Amniotic epithelial cell (primary cell): ENCODE data around the gene POU5F1.
"Not testable (repeated sequence)": the region's sequence is repeated elsewhere in the genome, so short reads cannot be mapped to it uniquely, and the experiment has no call there.

ENCODE experiments used
- DNase-seq: peaks from one replicate; pipeline ENCODE4 v3.0.0-alpha.2; 2010; ENCODE audit warnings: low read depth

The POU5F1 gene

GRCh38 chr6:31165986-31166385, 4.5 kb downstream of the POU5F1 start:
- no peak for DNase-seq

- DNase-seq = not testable (repeated sequence)
These were observed 5.2 kb downstream of the POU5F1 start for GRCh38 chr6:31165064-31165832.

- not testable (repeated sequence) for DNase-seq
These were observed 5.9 kb downstream of the POU5F1 start for GRCh38 chr6:31164475-31165063.

DNA sequence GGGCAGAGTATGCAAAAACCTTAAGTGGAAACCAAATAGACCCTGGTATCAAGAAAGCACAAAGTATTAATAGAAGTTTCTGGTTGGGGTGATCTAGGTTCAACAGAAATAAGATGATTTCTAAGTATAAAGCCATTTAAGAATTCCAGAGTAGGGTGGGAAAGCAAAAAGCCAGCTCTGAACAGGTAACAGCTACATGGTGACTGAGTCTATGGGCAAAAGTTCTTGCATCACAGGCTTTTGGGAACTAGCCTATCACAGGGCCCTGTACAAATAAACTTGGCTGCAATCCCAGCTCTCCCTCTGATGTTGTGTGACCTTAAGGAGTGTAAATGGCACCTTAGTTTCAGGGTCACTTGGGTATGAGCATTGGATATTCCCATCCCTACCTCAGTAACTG, 6.6 kb downstream of the POU5F1 start:
- DNase-seq = peak; percentile 34

DNA sequence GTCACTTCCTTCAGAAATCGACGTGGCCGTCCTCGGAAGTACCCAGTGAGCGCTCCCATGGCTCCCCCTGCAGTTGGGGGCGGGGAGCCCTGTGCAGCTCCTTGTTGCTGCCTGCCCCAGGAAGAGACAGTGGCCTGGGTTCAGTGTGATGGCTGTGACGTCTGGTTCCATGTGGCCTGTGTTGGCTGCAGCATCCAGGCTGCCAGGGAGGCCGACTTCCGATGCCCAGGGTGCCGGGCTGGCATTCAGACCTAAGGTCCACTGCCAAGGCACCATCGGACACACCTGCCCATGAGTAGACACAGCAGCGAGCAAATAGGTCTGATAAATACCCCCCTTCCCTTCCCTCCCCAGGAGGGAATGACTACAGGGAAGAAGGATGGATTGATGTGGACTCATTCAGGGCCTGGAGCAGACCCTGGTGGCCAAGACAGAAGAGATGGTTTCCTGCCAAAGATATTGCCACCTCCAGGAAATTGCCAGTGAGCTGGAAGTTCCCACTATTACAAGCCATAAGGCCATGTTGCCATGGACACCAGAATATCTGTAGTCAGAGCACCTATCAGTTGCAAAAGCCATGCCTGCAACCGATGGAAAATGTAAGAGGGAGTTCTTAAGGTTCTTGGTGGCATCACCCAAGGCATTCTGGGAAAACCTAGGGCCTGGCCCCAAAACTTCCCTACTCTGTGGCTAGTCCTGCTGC, 7.9 kb downstream of the POU5F1 start:
- no peak for DNase-seq

DNA sequence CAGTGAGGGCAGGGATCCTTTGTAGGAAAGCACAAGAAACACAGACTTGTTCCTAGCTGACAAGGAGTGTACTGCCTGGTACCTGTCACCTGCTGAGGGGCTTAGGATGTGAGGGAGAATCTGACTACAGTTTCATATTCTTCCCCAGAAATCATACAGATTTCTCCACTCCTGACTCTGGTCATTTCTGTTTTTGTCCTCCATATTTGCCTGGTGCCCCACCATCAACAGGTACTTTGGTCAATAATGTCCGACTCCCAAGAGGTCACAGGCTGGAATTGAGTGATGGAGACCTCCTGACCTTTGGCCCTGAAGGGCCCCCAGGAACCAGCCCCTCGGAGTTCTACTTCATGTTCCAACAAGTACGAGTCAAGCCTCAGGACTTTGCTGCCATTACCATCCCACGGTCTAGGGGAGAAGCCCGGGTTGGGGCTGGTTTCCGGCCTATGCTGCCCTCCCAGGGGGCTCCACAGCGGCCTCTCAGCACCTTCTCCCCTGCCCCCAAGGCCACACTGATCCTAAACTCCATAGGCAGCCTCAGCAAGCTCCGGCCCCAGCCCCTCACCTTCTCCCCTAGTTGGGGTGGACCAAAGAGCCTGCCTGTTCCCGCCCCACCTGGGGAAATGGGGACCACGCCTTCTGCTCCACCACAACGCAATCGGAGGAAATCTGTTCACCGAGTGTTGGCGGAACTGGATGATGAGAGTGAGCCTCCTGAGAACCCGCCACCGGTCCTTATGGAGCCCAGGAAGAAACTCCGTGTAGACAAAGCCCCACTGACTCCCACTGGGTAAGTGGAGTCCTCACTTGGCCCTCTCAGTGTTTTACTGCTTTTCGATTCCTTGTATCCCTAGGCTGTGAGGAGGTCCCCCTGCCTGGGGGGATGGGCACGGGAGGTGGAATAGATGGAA, 9.0 kb downstream of the POU5F1 start:
- no peak for DNase-seq

GRCh38 chr6:31158863-31159855, 11.3 kb downstream of the POU5F1 start:
- no peak for DNase-seq

DNA sequence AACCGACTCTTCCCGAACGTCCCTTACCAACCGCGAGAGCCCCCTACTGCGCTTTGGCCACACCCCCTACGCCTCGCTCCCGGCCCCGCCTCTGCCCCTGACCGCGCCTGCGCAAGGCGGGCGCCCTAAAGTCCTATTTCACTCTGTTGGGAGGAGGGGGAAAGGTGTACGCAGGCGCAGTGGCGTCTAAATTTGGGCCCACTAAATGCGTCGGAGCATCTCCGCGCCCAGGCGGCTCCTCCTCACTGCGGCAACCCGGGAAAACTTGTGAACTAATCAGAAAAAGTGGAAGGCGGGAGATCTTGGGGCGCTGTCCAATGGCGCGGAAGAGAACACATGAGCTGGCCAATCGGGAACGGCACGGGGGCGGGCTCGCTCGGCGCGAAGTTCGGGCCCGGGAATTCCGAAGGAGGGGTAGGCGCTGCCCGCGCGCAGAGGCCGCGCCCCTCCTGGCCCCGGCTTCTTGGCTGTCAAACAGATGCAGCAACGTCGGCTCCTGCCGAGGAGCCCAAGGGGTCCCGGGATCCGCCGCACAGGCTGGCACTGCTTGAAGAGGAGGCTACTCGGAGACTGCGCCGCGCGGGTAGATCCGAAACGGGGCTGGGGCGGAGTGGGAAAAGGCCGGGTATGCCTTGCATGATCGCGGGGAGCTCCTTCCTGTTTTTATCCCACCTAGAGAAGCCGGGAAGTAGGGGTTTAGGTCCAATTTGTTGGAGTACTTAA, 12.2 kb downstream of the POU5F1 start, which contains the start of gene TCF19:
TSS of gene TCF19 (plus strand) at position 450 of the 723 bp plus-strand sequence. CDS start 881 bp downstream, outside the sequence.
- peak; percentile 98 for DNase-seq

DNA sequence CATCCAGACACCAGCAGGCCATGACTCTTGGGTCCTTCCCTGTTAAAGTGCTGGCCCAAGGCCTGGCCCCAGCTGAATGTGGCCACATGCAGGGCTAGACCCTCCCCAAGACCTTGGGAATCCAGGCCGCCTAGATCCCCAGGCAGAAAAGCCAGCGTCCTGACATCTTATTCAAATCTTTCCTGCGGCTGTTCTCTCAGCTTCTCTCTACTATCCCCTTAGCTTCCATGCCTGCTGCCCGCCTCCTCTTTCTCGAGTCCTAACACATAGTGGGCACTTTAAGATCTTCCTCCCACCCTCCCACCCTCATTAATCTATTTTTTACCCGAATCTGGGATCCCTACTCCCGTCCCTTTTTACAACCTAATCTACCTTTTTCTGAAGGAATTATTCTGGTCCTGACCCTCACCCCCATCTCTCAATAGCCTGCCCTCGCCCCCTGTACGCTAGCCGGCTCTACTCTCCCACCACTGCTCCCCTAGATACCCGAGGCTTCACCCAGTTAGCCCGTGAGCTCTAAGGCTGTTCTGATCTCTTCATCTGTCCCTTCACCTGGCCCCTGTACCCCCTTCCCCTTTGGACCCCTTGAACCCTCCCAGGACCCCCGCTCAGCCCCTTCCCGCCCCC, 12.9 kb downstream of the POU5F1 start, which contains the start of gene CCHCR1:
TSS of gene CCHCR1 (minus strand) at position 290 of the 627 bp plus-strand sequence. CDS start at position 88, 202 bp downstream.
- no peak for DNase-seq

- no peak for DNase-seq
These were observed 13.8 kb downstream of the POU5F1 start for GRCh38 chr6:31156641-31157040.

DNA sequence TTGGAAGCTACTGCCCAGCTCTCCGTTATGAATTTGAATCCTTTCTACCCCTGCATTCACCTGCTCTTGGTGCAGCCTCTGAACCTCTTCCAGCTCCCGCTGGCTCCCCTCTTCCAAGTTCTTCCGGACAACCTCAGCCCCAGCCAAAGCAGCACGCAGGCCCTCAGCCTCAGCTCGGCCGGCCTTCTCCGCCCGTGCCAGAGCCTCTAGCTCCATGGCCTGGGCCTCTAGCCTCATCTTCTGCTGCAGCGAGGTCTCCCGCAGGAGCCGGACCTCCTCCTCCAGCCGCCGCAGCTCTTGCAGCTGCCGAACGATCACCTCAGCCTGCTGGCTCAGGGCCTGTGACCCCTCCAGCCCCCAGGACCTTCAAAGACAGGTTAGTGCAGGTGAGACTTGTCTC, 16.0 kb downstream of the POU5F1 start:
- DNase-seq = no peak

DNA sequence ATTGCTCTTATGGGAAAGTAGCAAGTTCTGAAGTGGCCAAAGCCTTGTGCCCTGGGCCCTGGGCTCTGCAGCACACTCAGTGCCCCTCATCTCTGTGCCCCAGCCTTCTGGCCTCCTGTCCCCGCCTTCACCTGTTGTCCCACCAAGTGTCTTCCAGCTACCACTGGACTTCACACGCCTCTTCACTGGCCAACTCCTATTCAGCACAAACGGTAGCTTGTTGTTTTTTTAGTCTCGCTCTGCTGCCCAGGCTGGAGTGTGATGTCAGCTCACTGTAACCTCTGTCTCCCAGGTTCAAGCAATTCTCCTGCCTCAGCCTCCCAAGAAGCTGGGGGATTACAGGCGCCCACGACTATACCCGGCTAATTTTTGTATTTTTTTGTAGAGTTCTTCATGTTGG, 17.7 kb downstream of the POU5F1 start:
- no peak for DNase-seq

DNA sequence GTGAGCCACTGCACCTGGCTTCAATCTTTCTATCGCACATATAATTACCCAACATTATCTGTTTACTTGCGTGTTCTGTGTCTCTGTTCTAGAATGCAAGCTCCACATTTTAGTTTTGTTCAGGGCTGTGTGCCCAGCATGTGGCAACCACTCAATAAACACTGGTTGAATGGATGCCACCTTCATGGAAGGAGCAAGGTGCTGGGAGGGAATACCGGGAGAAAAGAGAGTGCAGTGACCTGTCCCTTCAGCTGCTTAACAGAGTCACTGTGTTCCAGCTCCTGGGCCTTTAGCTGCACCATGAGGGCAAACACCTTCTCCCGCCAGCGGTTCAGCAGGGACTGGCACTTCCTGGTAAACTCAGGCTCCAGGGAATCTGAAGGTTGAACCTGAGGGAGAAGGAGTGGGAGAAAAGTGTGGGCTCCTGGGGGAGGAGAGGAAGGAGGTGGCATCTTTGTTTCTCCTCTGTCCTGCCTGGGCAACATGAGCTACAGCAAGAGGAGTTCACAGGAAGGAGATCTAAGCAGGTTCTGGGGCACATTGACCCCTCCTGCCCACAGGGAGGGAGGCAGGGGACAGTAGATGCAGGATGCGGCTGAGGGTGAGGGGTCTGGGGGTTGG, 20.5 kb downstream of the POU5F1 start:
- DNase-seq = no peak

DNA sequence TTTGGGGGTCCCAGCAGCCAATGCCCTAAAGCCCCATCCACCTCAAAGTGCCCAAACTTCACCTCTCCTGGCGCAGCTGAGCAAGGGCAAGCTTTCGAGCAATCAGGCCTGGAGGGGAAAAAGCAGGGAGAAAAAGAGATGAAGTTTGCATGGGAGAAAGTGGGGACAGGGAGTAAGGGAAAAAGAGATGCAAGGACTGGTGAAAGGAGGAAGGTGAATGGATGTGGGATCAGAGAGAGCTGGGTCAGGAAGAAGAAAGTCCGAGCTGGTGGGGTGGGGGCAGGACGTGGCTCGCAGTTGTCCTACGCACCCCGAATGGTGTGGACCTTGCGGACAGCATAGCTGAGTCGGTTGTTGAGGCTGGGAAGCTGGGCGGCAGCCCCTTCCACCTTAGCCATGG, 25.1 kb downstream of the POU5F1 start:
- DNase-seq = no peak

DNA sequence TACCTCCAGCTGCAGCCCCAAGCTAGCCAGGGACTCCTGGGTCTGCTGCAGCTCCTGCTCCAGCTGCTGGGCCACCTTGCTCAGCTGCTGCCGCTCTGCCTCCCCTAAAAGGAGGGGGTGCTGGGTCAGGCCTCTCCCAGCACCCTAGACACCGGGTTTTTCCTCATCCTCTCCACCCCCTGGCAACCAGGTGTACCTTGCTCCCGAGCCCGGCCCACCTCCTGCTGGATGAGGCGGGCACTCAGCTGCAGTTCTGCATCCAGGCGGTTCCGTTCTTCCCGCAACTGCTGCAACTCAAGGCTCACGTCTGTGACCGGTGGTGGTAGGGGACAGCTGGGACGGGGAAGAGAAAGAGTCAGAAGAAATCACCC, 25.5 kb downstream of the POU5F1 start:
- DNase-seq = no peak

DNA sequence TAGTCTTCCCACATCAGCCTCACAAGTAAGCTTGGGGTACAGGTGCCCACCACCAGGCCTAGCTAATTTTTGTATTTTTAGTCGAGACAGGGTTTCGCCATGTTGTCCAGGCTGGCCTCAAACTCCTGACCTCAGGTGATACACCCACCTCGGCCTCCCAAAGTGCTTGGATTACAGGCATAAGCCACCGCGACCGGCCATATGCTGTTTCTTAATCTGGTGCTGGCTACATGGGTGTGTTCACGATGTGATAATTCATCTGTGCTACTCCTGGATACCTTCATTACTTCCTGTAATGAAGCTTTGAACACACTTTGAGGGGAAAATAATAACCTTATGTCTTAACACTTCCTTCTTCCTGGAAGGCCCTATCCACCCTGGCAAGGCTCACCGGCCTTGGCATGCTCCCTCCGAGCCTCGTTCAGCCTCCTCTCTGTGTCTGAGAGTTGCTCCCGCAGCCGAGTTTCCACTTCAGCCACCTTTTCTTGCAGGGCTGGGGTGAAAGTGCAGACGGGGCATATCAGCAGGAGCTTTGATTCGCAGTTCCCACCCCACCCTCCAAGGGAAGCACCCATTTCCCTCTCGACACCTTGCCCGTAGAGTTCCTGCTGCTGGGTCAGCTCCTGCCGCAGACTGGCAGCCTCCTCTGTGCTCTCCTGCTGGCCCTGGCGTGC, 26.0 kb downstream of the POU5F1 start:
- DNase-seq = no peak

GRCh38 chr6:31143148-31143547, 27.3 kb downstream of the POU5F1 start:
- peak; percentile 87 for DNase-seq

DNA sequence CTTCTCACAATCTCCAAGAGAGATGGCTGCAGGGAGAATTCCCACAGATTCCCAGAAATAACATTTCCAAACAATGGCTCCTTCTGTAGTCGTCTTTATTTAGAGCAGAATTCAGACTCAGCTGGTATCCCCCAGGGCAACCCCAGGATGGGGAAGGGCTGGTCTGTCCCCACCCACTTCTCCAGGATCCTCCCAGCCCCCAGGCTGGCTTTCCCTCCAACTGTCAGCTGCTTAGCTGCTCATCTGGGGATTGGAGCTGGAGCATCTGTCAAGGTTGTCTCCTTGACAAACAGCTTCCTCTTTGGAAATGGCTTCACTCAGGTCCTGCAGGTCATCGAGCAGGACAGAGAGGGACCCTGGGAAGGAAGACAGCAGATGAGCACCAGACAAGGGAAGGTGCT, 28.1 kb downstream of the POU5F1 start:
- DNase-seq = no peak
